Measurements from ENCODE around the gene STH.

Gene STH

GRCh38 chr17:45968732-45969131 is 30.3 kb upstream of the STH start:
- DNase-seq = no peak

DNA sequence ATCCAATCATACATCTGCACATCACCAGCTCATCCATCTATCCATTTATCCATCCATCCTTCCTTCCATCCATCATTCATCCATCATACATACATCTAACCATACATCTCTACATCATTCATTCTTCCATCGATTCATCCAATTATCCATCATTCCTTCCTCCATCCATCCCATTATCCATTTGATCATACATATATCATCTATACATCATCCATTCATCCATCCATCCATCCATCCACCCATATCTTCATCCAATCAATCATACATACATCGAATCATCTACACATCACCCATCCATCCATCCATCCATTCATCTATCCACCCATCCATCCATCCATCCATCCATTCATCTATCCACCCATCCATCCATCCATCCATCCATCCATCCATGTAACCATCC is 29.3 kb upstream of the STH start:
- DNase-seq = no peak

- DNase-seq = no peak
Observed at GRCh38 chr17:45970659-45971058, 28.4 kb upstream of the STH start.

DNA sequence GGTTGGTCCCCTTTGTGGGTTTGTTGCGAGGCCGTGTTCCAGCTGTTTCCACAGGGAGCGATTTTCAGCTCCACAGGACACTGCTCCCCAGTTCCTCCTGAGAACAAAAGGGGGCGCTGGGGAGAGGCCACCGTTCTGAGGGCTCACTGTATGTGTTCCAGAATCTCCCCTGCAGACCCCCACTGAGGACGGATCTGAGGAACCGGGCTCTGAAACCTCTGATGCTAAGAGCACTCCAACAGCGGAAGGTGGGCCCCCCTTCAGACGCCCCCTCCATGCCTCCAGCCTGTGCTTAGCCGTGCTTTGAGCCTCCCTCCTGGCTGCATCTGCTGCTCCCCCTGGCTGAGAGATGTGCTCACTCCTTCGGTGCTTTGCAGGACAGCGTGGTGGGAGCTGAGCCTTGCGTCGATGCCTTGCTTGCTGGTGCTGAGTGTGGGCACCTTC is 27.3 kb upstream of the STH start:
- no peak for DNase-seq

DNA sequence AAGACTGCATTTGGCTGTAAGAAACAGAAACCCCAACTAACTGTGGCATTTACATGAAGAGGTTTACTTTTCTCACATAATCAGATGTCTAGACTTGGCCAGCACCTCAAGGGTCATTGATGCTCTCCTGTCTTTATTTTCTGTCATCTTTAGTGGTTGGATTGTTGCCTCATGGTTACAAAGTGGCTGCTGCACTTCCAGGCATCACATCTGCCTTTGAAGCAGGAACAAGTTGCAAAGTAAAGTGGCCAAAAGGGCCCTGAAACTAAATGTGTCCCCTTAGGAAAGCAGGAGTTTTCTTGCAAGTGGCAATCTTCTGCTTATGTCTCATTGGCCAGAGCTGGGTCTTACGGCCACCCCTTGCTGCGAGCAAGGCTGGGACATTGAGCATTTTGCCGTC is 26.5 kb upstream of the STH start:
- no peak for DNase-seq

- no peak for DNase-seq
Observed at GRCh38 chr17:45973099-45973780, 25.8 kb upstream of the STH start.

- DNase-seq = no peak
Observed at GRCh38 chr17:45973946-45974859, 24.8 kb upstream of the STH start.

GRCh38 chr17:45974916-45975630 is 24.0 kb upstream of the STH start:
- DNase-seq = no peak

GRCh38 chr17:45975640-45976295 is 23.3 kb upstream of the STH start:
- no peak for DNase-seq

- no peak for DNase-seq
Observed at GRCh38 chr17:45976391-45976754, 22.7 kb upstream of the STH start.

DNA sequence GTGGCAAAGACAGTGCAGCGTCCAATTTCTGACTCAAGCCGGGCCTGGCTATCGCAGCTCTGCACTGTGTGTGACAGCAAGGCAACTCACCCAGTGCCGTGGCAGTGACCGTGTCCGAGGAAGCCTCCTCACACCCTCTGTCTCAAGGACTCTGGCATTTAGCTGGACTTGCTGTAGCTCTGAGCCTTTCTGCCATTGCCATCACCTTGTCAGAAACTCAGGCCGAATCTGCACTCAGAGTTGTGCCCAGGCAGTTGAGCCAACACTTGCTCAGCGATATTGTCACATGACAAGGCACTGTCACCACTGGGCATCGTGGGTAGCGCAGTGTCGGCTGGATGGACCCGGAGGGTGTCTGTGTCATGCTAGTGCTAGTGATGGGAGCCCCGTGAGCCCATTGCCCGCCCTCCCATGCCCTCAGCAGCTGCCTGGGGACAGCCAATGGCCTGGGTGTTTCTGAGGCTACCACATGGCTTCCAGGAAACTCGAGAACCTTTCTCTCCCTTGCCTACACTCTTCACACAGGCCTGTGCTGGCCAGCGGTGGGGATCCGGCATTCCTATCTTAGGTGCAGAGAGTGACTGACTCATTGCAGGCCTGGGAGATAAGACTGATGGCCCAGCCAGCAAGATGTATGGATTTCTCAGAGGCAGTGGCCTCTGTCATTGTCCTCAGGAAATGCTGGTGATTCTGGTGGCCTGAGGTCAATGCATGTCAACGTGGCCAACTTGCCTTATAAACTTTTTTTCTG is 22.1 kb upstream of the STH start:
- DNase-seq = no peak

- no peak for DNase-seq
Observed at GRCh38 chr17:45977506-45977824, 21.6 kb upstream of the STH start.

GRCh38 chr17:45977976-45978626 is 20.9 kb upstream of the STH start:
- no peak for DNase-seq

GRCh38 chr17:45979137-45979536 is 19.9 kb upstream of the STH start:
- DNase-seq = no peak

GRCh38 chr17:45980855-45981254 is 18.2 kb upstream of the STH start:
- DNase-seq = no peak

DNA sequence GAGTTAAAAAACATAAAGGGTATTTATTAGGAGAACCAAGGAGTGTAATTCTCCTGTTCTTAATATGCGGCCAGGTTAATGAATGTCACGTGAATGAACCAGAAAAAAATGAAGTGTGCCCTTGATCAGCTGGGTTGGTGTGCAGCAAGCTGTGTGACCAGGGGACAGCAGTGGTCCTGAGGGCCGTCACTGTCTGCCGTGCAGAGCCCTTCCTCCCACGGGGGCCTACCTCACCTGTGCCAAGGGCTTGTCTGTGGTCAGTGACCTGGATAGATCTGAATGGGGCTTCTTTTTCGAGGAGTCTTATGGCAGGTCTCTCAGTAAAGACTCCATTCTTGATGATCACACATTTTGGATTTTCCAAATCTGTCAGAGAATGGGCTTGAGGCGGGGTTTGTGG is 17.7 kb upstream of the STH start:
- DNase-seq = no peak

DNA sequence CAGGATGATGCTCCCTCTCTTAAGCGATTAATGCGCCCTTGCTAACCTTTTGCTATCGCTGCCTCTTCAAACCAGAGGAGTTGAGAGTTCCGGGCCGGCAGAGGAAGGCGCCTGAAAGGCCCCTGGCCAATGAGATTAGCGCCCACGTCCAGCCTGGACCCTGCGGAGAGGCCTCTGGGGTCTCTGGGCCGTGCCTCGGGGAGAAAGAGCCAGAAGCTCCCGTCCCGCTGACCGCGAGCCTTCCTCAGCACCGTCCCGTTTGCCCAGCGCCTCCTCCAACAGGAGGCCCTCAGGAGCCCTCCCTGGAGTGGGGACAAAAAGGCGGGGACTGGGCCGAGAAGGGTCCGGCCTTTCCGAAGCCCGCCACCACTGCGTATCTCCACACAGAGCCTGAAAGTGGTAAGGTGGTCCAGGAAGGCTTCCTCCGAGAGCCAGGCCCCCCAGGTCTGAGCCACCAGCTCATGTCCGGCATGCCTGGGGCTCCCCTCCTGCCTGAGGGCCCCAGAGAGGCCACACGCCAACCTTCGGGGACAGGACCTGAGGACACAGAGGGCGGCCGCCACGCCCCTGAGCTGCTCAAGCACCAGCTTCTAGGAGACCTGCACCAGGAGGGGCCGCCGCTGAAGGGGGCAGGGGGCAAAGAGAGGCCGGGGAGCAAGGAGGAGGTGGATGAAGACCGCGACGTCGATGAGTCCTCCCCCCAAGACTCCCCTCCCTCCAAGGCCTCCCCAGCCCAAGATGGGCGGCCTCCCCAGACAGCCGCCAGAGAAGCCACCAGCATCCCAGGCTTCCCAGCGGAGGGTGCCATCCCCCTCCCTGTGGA is 16.0 kb upstream of the STH start:
- no peak for DNase-seq

- DNase-seq = no peak
Observed at GRCh38 chr17:45983614-45984310, 15.3 kb upstream of the STH start.

DNA sequence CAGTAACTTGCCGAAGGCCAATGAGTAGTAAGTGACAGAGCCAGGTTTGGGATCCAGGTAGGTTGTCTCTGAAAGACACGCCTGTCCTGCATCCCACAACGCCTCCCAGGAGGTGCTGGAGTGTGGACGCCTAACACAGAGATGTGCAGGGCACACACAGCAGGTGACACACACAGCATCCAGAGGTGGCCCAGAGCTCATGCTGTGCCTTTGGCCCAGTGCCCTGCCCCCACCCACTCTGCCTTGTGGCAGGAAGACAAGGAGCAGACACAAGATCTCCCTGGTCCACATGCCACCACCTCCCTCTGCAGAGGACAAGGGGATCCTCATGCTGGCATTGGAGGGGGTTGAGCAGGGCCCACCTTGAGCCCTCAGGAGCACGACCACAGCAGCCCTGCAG is 14.7 kb upstream of the STH start:
- no peak for DNase-seq

DNA sequence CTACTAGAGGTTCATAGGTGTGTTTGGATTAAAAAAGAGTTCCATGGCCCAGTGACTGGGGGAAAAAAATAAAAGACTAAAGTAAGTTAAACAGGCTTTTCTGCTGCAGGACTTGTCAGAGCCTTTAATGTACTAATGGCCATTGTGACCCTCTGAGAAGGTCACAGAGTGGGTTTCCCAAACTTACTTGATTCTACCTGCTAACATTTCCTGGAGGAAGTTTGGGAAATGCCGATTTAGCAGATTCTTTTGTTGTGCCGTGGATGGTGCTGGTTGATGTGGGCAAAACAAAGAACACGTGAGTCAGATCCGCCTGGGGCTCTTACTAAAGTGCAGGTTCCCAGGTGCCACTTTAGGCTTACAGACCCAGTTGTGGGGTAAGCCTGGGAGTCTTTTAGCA is 13.6 kb upstream of the STH start:
- DNase-seq = no peak
